Stimulated activated CD8-positive, alpha-beta memory T cell treated with anti-CD3 and anti-CD28 coated beads, Interleukin-4, amount 100 ng/mL, for 4 hours (primary cell): ENCODE data around the gene MRFAP1.

ENCODE experiments used
- DNase-seq, 2 donors: peaks; one replicate each; pipeline ENCODE4 v3.0.0-alpha.2; 2020; ENCODE audit warnings: low read depth in 2 of 2, low spot score in 1 of 2

MRFAP1 gene

GRCh38 chr4:6689506-6689960 lies 49.0 kb downstream of the MRFAP1 start:
- DNase-seq: no peak
